GM21526 (cell line): ENCODE measurements around the gene PDE4D.

ENCODE experiments used
- ATAC-seq: cut with Tn5 transposase; IDR thresholded peaks from one replicate; pipeline ENCODE4 v1.9.1; 2021; ENCODE audit warnings: moderate library complexity; ENCODE audit not compliant: unreplicated experiment, low FRiP score

PDE4D gene

GRCh38 chr5:59840200-59840601 is 53.3 kb downstream of the PDE4D start:
- no peak for ATAC-seq

GRCh38 chr5:59838989-59839388 is 54.5 kb downstream of the PDE4D start:
- ATAC-seq = no peak

- ATAC-seq = no peak
Measured at GRCh38 chr5:59838067-59838466, 55.5 kb downstream of the PDE4D start.

GRCh38 chr5:59837071-59837470 is 56.5 kb downstream of the PDE4D start:
- no peak for ATAC-seq

DNA sequence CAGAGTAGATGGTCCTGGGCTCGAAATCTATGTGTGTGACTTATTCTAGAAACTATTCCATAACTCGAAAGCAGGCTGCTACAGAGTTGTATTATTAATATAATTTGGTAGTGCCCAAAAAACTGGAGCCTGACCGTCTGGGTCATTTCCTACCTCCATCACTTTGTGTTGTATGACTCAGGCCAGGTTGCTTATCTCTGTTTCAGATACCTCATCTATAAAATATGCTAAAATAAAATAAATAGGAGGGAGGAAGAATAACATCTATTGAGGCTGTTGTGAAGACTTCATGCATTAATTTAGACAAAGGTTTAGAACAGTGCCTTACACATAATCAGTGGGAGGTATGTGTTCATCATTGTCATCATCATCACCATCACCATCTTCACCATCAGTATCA is 57.7 kb downstream of the PDE4D start:
- ATAC-seq = no peak

GRCh38 chr5:59833448-59833847 is 60.1 kb downstream of the PDE4D start:
- no peak for ATAC-seq

DNA sequence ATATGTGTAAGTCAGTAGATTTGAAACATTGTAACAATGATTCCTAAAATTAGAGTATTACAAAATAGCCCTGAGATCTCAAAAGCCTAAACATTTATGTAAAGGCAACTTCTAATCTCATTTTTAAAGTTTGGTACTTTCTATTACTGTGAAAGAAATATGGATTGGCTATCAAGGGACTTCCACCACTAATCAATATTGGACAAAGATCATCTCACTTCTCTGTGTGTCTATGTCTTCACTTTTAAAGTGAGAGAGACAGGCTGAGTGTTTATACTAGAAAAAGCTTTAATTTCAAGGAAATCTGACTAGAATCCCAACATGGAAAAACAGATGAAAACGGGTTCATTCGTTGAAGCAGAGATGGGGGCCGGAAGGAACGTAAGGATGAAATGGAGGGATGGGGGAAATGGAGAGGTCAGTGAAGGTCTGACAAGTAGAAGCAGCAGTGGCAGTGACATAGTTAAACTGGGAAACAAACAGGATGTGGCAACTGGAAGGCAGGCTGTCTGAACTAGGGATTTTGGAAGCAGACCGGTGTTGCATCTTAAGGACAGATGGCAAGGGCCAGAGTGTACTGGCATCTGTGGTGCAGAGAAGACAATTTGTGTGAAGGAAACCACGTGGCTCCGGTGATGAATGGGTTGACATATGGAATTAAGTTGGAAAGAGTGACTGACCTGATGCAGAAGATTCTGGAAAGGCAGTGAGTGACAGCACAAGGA is 60.8 kb downstream of the PDE4D start:
- ATAC-seq = no peak

- no peak for ATAC-seq
Measured at GRCh38 chr5:59831326-59832010, 62.1 kb downstream of the PDE4D start.

- ATAC-seq = no peak
Measured at GRCh38 chr5:59830536-59831200, 62.9 kb downstream of the PDE4D start.

DNA sequence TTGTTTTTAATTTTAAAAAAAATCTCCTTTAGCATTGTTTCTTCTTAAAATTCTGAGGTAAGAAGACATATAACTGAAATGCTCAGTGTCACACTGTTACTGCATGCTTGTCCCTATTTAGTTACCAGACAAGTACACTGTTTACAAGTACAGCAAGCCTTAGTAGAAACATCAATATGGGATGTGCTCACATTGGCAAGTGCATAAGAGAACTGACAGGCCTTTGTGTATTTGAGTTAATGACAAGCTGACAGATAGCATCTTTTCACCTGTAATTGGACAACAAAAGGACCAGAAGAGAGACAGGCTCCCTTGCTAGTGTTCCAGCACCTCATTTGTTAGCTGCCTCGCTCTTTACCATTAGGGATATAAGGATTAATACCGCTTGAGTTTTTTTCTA is 63.6 kb downstream of the PDE4D start:
- no peak for ATAC-seq

GRCh38 chr5:59829386-59829785 is 64.1 kb downstream of the PDE4D start:
- no peak for ATAC-seq

DNA sequence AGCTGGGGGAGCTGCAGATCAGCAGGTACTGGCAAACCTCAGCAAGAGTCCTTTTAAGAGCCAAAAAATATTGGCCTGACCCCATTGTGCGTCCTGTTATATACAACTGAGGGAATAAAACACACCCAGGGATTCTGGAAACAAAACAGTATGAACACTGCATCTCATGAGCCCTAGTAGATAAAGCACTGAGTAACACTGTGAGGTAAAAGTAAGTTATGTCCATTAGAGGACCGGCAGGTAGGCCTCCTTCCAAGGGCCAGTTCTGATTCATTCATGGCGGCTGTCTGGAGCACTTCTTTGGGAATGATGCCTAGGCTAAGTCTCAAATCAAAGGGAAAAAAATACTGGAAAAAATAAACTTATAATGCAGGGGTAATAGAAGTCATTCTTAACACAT is 64.9 kb downstream of the PDE4D start:
- no peak for ATAC-seq

- ATAC-seq = no peak
Measured at GRCh38 chr5:59826996-59827395, 66.5 kb downstream of the PDE4D start.

GRCh38 chr5:59823420-59823819 is 70.1 kb downstream of the PDE4D start:
- ATAC-seq = no peak

- no peak for ATAC-seq
Measured at GRCh38 chr5:59819806-59820205, 73.7 kb downstream of the PDE4D start.

DNA sequence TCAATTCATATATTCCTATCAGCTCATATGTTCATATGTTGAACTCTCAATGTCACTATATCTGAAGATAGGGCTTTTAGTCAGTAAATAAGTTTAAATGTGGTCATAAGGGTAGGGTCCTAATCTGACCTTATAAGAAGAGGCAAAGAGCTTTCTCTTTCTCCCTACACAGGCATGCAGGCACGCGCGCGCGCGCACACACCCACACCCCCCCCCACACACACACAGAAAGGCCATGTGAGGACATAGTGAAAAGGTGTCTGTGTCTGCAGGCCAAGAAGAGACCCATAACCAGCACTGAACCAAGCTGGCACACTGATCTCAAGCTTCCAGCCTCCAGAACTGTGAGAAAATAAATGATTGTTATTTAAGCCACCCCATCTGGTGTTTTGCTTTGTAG is 76.0 kb downstream of the PDE4D start:
- no peak for ATAC-seq

DNA sequence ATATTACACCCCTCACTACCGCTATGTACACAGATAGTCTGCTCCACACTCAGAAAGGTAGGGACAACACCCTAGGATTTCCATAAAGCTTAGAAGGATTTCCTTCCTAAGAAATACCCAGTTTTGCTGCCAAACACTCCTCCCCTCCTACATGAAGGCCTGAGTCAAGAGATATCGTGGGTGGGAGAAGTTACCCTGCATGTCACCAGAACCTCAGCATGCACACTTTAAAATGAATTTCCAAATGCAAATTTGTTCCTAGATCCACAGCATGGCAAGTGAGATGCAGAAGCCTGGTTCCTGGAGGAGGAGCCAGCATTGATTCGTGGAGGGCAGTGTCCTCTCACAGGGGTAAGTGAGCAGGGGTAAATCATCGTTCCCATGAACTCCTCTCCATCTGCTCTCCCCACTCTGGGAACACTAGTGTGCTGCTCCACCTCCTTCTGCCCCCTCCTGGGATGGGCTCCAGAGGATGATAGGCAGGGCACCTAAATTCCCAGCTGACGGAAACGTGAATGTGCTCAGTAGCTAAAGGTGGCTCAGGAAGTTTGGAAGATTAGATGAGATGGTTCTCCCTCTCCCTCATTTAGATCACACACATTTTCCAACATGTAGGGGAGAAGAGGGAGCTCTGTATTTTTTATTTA is 76.7 kb downstream of the PDE4D start:
- no peak for ATAC-seq

GRCh38 chr5:59814537-59814872 is 79.0 kb downstream of the PDE4D start:
- ATAC-seq = no peak

- peak; percentile 82 for ATAC-seq
Measured at GRCh38 chr5:59813761-59814536, 79.6 kb downstream of the PDE4D start.

GRCh38 chr5:59810041-59810440 is 83.5 kb downstream of the PDE4D start:
- ATAC-seq = peak; percentile 49

DNA sequence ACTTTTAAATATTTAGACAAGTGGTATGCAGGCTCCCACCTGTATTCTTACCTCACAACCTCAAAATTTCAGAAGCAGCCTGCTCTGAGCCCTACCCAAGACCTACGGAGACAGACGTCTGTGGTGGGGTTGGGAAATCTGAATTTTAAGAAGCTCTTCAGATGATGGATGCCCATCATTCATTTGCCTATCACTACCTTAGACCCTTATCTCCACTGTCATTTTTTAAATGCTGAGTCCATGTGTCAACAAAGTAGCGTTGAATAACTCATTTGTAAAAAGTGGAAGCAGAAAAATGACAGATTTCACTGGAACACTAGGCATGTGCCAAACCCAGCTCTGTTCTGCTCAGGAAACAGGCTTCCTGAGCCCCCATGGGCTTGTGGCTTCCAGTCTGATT is 85.7 kb downstream of the PDE4D start:
- no peak for ATAC-seq
